Left ventricle myocardium superior (tissue), 1 donor: ENCODE results near the gene TMTC1. TPM values are rescaled to one million over a fixed set of nuclear protein-coding genes. Genes with fewer than 3 reads are reported as not detected.

ENCODE experiments used
- ATAC-seq: fragments of 200-7000 bp; cut with Tn5 transposase; one replicate; pipeline ENCODE4 v1.9.1; 2020; ENCODE audit warnings: mild to moderate bottlenecking, moderate library complexity
- DNase-seq: peaks from one replicate; pipeline ENCODE4 v3.0.0-alpha.2; 2020
- intact Hi-C: fragments of 100-400 bp; cut with micrococcal nuclease; formaldehyde crosslinking; loops from one replicate; pipeline ENCODE4 v1.11.0; 2022
- total RNA-seq: library from RNA; stranded (reverse); fragmentation: NEBNext Ultra II Directional; extraction: Animal tissue kit (Norgen Biotek cat#: 25700); gene quantifications from one replicate; pipeline ENCODE4 v1.2.1, GENCODE V29; 2021
- donor health status: DM: no; HTN: yes; CAD: no; lungs with severe emphysema.

Gene TMTC1
- total RNA-seq, 1 donor from 2014 or later = 37.1 TPM

DNA sequence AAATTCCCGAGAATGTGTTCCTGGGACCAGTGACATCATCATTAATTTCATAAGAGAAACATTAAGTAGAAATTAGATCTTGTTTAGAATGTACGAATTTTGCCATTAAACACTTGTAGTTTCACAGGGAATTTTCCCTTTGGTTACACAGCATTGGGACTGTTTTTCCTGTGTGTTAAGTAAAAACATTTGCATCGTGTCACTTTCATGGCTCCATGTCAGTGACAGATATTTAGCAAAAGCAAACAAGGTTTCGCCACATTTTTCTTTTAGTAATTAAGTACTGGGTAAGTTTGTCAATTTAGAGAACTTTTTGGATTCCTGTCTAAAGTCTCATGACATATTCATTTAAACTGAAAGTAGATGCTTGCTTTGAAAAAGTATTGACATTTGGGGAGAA is 240.7 kb downstream of the TMTC1 start:
- peak; percentile 26 for ATAC-seq
- intact Hi-C loops = no loop called here

DNA sequence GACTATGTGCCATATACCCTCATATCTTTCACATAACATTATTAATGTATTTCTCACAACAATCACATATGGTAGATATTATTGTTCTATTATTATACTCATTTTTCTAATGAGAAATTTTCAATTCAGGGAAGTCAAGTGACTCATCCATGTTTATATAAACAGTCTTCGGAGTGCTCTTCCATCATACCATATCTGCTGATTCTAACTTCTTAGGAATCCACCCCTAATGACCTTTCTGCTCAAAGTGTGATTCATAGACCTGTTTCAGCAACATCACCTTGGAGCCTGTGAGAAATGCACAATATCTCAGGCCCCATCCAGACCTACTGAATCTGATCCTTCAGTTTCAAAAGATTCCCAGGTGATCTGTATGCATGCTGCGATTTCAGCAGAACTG is 246.4 kb downstream of the TMTC1 start:
- no peak for ATAC-seq
- intact Hi-C loops = no loop called here
- no peak for DNase-seq

More for the DNA sequence above, 240.7 kb downstream of the TMTC1 start:
- no peak for DNase-seq

DNA sequence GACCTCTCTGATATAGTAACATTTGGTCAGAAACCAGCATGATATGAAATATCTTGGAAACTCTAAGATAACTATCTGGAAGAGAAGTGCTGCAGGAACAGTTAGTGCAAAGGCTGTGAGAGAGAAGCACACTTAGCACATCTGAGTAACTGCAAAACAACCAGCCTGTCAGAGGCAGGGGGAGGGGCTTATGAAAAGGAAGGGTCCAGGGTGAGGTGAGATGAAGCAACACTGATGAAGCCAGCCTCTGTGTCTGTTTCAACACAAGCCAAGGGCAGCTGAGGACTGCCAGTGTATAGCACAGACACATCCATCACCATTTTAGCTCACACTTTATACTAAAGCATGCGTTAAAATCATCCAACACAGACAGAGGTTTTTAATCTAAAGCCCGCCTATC is 248.8 kb downstream of the TMTC1 start:
- ATAC-seq (no peak), DNase-seq (no peak)
- intact Hi-C loops = no loop called here

DNA sequence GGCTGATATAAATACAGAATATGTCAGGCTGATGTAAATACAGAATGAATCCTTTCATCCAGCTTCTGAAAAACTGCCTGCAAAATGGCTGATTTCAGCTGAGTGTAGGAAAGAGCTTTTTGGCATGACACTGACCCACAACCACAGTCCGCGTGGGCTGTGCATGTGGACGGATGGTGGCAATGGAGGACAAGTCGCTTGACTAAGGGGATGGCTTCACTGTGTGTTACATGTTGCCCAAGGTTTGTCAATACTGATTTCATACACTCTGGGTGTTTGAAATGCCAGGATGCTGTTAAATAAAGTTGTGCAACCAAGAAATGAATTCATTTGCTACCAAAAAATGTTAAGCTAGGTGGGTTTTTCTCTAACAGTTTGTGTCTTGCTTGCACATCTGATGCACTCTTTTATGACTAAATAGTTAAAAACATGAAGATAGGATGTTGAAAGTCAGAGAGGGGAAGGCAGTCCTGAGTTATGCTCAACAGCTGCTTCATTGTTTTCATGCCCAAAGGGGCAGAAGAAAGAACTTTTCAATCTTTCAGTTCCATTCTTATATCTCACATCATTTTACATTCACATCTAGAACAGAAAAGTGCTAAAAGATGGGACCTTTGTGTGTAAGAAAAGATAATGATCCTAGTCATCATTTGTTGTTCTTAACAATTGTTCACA is 249.8 kb downstream of the TMTC1 start:
- DNase-seq (no peak), ATAC-seq (no peak)
- intact Hi-C loops = no loop called here

DNA sequence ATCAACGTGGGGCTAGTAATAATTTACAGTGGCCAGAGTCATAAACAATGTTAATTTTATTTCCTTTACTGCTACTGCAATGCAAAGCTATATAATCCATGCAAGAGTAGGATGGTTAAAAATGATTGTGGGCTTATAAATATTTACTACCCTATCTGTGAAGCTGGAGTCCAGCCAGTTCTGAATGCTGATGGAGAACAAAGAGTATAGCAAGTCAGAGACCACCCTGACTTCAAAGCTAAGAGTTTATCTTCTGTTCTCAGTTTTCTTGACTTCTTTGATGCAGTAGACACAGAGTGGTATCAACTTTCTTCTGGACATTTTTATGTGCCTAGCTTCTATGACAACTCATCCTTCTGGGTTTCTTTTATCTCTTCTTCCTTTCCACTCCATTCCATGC is 252.3 kb downstream of the TMTC1 start:
- ATAC-seq (no peak), DNase-seq (no peak)
- intact Hi-C loops = no loop called here

DNA sequence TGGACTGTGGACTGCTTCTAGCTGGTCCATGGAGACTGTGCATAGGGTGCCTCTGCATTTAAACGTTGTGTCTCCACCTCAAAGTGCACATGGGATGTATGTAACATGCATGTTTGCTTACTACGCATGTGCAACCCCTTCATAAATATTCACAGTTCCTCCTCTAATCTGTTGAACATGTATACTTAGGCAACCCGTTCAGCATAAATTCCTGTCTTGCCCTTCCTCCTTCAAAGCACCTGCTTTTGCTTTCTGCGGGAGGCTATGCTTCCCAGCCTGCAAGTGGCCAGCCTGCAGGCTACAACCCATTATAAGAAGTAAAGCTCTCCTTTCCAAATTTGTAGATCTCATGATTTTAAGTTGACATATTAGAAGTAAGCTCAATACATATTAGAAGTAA is 253.3 kb downstream of the TMTC1 start:
- intact Hi-C loops = no loop called here
- ATAC-seq = no peak
- no peak for DNase-seq

DNA sequence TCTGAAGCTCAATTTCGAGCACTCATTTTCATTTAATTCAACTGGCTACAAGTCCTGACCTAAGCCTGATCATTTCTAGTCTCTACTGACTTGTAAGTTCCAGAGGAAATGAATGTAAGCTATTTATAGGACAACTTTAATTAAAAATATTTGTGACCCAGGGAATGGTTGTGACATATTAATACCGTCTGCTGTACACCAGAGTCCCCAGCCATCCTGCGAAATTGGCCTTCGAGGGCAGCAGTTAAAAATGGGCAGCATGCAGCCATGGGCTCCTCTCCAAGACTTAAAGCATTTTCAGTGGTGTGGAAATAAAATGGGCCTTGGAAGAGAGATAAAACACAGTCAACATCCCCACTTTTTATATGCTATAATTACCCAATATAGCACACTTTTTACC is 255.6 kb downstream of the TMTC1 start:
- intact Hi-C loops = no loop called here
- ATAC-seq (peak; percentile 51), DNase-seq (no peak)

DNA sequence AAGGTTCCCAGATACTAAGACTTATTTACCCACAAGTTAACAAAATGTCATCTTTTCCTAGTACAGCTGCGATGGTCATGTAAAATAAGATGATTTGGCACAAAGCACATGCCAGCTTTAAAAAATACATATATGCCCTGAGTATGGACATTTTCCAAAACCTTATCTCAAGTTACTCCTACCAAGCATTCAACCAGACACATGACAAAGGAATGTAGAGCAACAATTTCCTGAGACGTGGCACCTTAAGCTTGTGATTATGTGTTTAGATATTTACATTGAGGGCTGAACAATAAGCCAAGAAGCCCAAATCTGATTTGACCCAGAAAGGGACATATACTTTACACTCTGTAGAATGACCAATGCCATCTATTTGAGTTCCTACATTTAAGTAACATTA is 261.8 kb downstream of the TMTC1 start:
- no peak for ATAC-seq
- DNase-seq = no peak
- intact Hi-C loops = no loop called here

DNA sequence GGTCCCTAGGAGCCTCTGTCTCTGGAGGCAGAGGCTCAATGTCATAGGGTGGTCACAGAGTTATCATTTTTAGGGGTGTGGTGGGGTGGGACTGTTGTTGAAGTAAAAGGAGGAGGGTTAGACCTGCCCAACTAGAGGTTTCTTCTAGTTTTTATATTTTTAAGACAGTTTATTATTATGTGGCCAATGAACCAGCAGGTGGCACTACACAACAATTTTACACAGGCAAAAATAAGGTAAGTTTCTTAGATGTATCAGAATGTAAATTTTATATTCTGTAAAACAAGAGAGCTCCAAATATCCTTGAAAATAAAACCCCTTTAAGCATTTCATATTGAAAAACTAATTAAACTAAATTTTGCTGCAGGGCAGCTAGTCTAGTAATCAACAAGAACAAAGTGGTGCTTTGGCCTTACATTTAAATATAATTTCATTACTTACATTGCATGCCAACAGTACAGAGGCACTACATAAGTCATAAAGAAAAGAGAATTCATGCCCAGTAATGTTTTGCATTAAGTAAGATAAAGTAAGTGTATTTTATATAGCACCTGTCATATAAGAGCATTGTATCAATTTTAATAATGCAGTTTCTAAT is 264.1 kb downstream of the TMTC1 start:
- ATAC-seq = no peak
- intact Hi-C loops = no loop called here

DNA sequence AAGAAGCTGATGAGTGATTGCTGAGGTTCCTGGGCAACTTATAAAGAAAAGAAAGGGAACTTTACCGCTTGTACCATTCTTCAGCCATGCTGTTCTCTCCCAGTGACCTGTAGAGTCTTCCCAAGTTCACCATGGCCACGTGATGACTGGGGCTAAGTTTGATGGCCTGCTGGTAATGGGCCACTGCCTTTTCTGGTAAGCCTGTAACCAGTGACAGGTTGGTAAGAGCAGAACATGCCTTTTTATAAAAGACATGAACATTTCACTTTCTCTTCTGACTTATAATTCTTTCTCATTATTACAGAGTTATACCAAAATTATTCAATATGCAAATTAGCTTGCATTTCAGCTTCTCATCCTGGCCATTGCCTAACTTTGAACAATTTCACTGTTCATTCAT is 265.3 kb downstream of the TMTC1 start:
- no peak for ATAC-seq
- no peak for DNase-seq
- intact Hi-C loops = no loop called here

More for the DNA sequence above, 264.1 kb downstream of the TMTC1 start:
- no peak for DNase-seq

DNA sequence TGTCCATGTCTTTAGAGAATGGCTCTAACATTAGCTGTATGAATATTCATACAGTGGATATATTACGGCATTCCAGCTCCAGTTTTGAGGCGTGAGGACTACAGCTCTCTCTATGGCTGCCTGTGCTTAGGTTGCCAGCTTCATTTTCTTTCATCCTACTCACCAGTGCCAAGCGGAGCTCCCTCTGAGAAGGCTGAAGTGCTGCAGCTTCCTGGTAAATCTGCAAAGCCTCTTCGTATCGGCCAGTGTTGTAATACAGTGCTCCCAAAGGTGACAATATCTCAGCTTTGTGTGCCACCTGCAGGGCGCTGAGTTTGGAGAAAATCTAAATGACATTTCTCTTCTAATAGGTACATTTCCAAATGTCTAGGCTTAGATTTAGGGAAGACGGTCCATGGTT is 266.5 kb downstream of the TMTC1 start:
- no peak for DNase-seq
- intact Hi-C loops = no loop called here
- ATAC-seq = no peak

DNA sequence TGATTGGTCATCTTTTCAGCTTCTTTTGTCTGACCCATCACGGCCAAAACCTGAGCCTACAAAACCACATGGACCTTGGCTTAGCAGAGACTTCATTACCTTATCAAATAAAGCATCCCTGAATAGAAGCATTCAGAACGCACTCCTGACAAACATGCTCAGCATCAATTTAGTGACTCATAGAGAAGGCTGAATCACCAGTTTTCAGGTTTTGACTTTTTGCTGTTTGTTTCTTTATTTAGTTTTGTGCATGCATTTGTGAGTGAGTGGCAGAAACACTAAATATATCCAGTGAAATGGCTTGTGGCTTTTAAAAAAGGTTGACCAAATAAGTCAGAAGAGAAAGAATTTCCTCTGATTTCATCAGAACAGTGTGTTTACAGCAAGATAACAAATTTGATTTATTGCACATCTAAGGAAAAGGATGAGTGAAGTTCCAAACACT is 267.3 kb downstream of the TMTC1 start:
- ATAC-seq = no peak
- intact Hi-C loops = no loop called here

DNA sequence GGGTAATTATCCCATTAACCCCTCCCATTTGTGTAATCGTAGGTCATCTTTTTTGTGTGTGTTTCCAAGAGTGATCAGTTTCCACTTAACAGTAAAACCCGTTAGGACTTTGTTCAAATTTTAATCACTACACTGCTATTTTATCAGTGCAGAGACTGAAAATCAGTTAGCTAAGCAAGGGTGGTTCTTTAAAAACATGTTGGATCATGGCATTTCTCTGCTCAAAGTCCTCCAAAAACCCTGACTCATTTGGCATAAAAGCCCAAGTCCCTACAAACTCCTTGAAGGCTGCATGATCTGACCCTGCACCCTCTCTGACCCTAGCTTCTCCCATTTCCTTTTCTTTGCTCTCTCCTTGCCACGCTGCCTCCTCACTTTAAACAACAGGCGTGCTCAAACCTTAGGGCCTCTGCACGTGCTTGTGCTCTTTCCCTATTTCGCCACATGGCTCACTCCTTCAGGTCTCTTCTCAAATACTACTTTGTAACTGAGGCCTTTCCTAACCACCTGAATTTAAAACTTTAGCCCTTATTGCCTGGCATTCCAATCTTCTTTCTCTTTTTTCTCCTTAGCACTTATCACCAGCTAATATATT is 273.1 kb downstream of the TMTC1 start:
- DNase-seq = no peak
- no peak for ATAC-seq
- intact Hi-C loops = no loop called here

More for the DNA sequence above, 267.3 kb downstream of the TMTC1 start:
- DNase-seq = no peak

DNA sequence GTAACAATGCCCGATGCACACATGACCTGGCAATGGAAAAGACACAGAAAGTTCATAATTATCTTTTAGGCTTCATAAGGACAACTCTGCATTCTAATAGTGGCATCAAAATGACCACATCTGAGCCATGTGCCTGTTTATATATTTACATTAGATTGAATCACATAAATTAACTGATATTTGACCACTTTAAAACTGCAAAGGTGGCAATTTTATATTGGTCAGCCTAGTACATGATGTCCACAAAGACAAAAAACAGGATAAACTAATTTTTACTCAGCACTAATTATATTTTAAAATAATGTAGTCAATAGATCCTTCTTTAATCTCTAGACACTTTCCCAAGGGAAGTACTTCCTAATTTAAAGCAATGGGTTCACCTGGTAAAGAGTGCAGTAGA is 274.2 kb downstream of the TMTC1 start:
- intact Hi-C loops = no loop called here
- ATAC-seq (no peak), DNase-seq (no peak)

DNA sequence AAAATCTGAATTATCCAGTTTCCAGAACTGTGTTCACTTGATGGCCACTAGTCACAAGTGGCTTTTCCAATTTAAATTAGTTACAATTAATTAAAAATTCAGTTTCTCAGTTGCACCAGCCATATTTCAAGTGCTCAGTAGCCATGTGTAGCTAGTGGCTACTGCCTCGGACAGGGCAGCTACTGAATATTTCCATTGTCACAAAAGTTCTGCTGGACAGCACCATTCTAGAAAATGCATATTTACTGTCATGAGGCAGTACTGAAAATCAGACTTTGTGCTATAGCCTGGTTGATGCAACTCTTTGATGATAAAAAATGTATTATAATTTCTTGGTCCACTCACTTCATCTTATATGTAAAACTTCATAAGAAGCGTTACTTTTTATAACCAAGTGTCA is 274.8 kb downstream of the TMTC1 start:
- no peak for ATAC-seq
- DNase-seq = no peak
- intact Hi-C loops = no loop called here

DNA sequence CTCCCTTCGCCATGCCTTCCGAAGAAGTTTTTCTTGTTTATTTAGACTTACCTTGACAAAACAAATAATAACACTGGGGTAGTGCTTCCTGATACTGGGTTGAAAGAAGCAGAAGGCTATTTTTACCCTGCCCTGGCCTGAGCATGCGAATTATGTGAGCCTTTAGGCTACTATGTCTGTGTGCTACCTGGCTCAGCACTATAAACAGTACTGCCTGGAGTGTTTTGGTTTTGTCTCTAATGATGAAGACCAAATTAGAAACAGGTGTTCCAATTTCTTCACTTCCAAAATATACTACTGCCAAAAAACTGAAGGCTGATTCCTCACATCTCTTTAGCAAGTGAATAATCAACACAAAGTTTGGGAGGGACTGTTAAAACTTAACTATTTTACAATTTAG is 278.6 kb downstream of the TMTC1 start:
- intact Hi-C loops = no loop called here
- DNase-seq = no peak
- peak; percentile 36 for ATAC-seq

DNA sequence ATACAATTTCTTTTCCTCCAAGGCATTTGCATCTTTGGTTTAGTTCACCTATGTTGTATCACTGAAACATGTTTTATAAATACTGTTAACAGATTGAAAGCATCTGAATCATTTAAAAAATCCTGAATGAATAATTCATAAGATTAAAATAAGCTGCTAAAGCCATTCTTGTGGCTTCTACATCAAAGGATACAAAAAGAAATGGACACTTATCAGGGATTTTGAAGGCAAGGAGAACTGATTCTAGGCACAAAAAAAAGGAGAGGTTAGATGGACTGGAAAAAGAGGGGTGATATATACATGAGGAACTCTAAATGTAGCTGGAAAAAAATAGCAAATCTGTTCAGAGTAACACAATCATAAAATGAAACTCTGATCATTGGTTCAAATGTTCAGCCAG is 280.5 kb downstream of the TMTC1 start:
- no peak for DNase-seq
- intact Hi-C loops = no loop called here
- no peak for ATAC-seq

DNA sequence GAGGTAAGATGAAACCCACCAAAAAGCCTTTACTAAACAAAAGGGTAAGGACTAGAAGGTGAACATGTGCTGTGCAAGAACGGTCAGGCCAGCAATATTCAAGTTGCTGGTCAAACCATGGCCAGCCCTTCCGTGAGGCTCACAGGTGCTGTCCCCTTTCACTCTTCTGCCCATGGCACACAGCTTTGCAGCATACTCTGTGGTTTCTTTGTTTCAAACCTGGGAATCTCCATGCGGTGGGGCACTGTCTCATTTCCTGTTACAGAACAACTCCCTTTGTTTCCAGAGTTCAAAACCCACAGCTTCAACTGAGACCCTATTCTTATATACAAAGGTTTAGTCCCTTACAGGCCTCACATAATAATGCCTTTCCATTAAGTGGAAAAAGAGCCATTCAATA is 284.5 kb downstream of the TMTC1 start:
- intact Hi-C loops = no loop called here
- ATAC-seq (no peak), DNase-seq (no peak)

DNA sequence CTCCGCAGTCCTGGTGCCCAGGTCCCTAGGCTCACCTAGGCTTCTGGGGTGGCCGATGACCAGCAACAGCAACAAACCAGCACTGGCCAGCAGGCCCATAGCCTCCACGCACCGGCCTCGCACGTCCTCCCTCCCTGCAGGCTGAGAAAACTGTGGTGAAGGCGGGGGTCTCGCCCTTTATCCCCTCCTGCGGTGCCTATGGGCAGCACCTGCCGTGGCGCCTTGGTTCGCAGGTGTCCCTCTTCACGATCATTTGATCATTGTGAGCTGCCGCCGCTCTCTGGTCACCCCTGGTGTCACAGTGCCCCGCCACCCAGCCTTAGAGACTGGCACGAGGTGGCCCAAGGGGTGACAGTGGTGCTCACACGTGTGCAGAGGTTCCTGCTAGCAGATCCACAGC is 286.2 kb downstream of the TMTC1 start, which contains the start of gene OVCH1:
OVCH1 (minus strand) TSS at position 99 of the 400 bp plus-strand sequence; CDS start at position 99, 0 bp downstream.
- no peak for DNase-seq
- no peak for ATAC-seq
- intact Hi-C loops = no loop called here

DNA sequence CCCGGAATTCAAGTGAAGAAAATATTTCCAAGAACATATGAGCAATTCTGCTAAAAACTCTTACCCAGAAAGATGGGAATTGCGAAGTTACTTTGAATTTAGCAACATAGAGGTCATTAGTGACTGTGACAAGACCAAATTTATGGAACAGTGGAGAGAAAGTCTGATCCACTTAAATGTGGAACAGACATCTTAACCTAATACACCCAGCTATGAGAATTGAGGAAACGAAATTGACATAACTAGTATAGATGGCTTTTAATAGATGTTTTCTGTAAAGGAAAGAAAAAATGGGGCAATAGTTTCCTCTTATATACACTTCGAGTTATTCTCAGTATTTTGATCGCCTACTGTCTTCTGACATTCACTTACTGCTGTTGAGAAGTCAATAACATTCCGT is 290.9 kb downstream of the TMTC1 start:
- intact Hi-C loops = no loop called here
- ATAC-seq (no peak), DNase-seq (no peak)

DNA sequence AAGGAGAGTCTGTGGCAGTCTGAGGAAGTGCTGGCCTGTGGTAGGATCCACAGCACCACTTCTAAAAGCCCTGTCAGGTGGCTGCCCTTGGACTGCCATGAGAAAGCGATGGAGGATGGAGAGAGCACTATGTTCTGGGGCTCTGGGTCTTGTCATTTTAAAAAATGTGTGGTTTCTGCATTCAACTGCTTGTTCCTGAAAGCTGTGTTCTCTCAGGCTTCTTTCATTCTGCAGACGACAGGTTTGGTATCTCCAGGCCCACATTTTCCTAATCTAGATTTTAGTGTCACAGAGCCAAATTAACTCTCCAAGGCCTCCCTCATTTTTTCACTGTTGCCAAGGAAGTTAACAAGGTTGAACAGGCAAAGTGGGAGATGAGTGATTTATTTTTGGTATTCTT is 296.8 kb downstream of the TMTC1 start:
- DNase-seq = no peak
- intact Hi-C loops = no loop called here
- no peak for ATAC-seq
